OCI-LY1 (cell line): ENCODE measurements around the gene NELFA.
A peak's percentile ranks its signal among the peaks of the same experiment; 100 is the strongest.

Source experiments
- H2AFZ ChIP-seq: fragments of 200-600 bp; sonication (generic), shearing (Covaris generic); 2 replicates; pipeline ENCODE4 v1.6.0; 2014; ENCODE audit warnings: antibody characterized with exemption, mild to moderate bottlenecking, low read length
- H3F3A ChIP-seq: fragments of 200-600 bp; sonication (generic), shearing (Covaris generic); 2 replicates; pipeline ENCODE4 v1.6.0; 2014; ENCODE audit warnings: mild to moderate bottlenecking, antibody characterized with exemption, low read length, moderate library complexity; ENCODE audit not compliant: insufficient read depth
- H3K27ac ChIP-seq: fragments of 200-600 bp; sonication (generic); 2 replicates; pipeline ENCODE4 v1.5.1; 2014; ENCODE audit warnings: low read length, mixed run types, mild to moderate bottlenecking, low read depth; ENCODE audit not compliant: poor library complexity, severe bottlenecking
- H3K27me3 ChIP-seq: fragments of 200-600 bp; sonication (generic); 2 replicates; pipeline ENCODE4 v1.6.0; 2014; ENCODE audit warnings: antibody characterized with exemption, mild to moderate bottlenecking, low read length, moderate library complexity; ENCODE audit not compliant: insufficient read depth
- H3K36me3 ChIP-seq: fragments of 200-600 bp; sonication (generic); 2 replicates; pipeline ENCODE4 v1.6.1; 2014; ENCODE audit warnings: mild to moderate bottlenecking, antibody characterized with exemption, low read length, moderate library complexity, mixed read lengths; ENCODE audit not compliant: insufficient read depth
- H3K4me1 ChIP-seq: fragments of 200-600 bp; sonication (generic); 2 replicates; pipeline ENCODE4 v1.5.1; 2014; ENCODE audit warnings: mild to moderate bottlenecking, low read length, moderate library complexity; ENCODE audit not compliant: insufficient read depth, severe bottlenecking
- H3K4me2 ChIP-seq: fragments of 200-600 bp; sonication (generic), shearing (Covaris generic); 2 replicates; pipeline ENCODE4 v1.6.1; 2014; ENCODE audit warnings: low read length
- H3K4me3 ChIP-seq: fragments of 200-600 bp; sonication (generic); 2 replicates; pipeline ENCODE4 v1.5.1; 2014; ENCODE audit warnings: low read length, low read depth, mild to moderate bottlenecking, mixed read lengths; ENCODE audit not compliant: poor library complexity, severe bottlenecking
- H3K79me2 ChIP-seq: fragments of 200-600 bp; shearing (Covaris generic); 2 replicates; pipeline ENCODE4 v1.6.1; 2016; ENCODE audit warnings: mixed run types, low read length, mixed read lengths; ENCODE audit not compliant: insufficient read depth
- H3K9ac ChIP-seq: fragments of 200-600 bp; sonication (generic), shearing (Covaris generic); 2 replicates; pipeline ENCODE4 v1.6.1; 2014; ENCODE audit warnings: mild to moderate bottlenecking, low read length, mixed read lengths
- H3K9me2 ChIP-seq: fragments of 200-600 bp; sonication (generic), shearing (Covaris generic); 2 replicates; pipeline ENCODE4 v1.6.1; 2014; ENCODE audit warnings: low read depth, mild to moderate bottlenecking, low read length, mixed read lengths
- H3K9me3 ChIP-seq: fragments of 200-600 bp; shearing (Covaris generic); 2 replicates; pipeline ENCODE4 v1.6.1; 2014; ENCODE audit warnings: low read length, mixed read lengths
- H4K20me1 ChIP-seq: fragments of 200-600 bp; sonication (generic), shearing (Covaris generic); 2 replicates; pipeline ENCODE4 v1.6.0; 2016; ENCODE audit warnings: mild to moderate bottlenecking, low read length; ENCODE audit not compliant: insufficient read depth
- CTCF ChIP-seq: fragments of 200-600 bp; sonication (generic), shearing (Covaris generic); IDR thresholded peaks from 2 replicates; pipeline ENCODE4 v1.5.1; 2017; ENCODE audit warnings: mild to moderate bottlenecking, antibody characterized with exemption, low read length, moderate library complexity, mixed read lengths
- EZH2 ChIP-seq: fragments of 200-600 bp; sonication (generic), shearing (Covaris generic); IDR thresholded peaks from 2 replicates; pipeline ENCODE4 v1.8.0; 2017; ENCODE audit warnings: borderline replicate concordance, mixed run types, mild to moderate bottlenecking, antibody characterized with exemption, low read length, moderate library complexity, mixed read lengths

NELFA gene

GRCh38 chr4:2008921-2009650, at the start of gene NELFA:
Gene NELFA, minus strand, starts transcription at chr4:2008974. Its CDS starts 15 bp downstream, at chr4:2008959.
- Histone ChIP-seq H3K36me3 (peaks cover 15% of the 10 kb centered on the region), H2AFZ (no peak within 1 kb of the TSS), H3K9ac (peak within 1 kb of the TSS; percentile 77)

GRCh38 chr4:2057382-2058065, 48.8 kb upstream of the NELFA start:
- no peak for TF ChIP-seq EZH2
- no peak for TF ChIP-seq CTCF
- no peak overlapping the region for H3K4me2 ChIP-seq
- no peaks in the 10 kb centered on the region for H4K20me1 ChIP-seq
- no peaks in the 10 kb centered on the region for H3K4me1 ChIP-seq
- no peak overlapping the region for H3K27ac ChIP-seq
- H3K9me3 ChIP-seq = no peaks in the 10 kb centered on the region
- H3K4me3 ChIP-seq = no peak overlapping the region
- H3K27me3 ChIP-seq = no peaks in the 10 kb centered on the region
- no peaks in the 10 kb centered on the region for H3F3A ChIP-seq
- no peak overlapping the region for H2AFZ ChIP-seq
- no peaks in the 10 kb centered on the region for H3K36me3 ChIP-seq
- H3K79me2 ChIP-seq = no peaks in the 10 kb centered on the region
- H3K9ac ChIP-seq = no peak overlapping the region
- H3K9me2 ChIP-seq = no peaks in the 10 kb centered on the region

More at GRCh38 chr4:2008921-2009650, at the start of gene NELFA:
- H3K4me1 ChIP-seq = peaks cover 17% of the 10 kb centered on the region
- no peaks in the 10 kb centered on the region for H3F3A ChIP-seq
- H3K9me3 ChIP-seq = no peaks in the 10 kb centered on the region
- no peaks in the 10 kb centered on the region for H3K9me2 ChIP-seq
- peak within 1 kb of the TSS; percentile 80 for H3K4me2 ChIP-seq
- peaks cover 30% of the 10 kb centered on the region for H3K79me2 ChIP-seq
- peak within 1 kb of the TSS; percentile 81 for H3K4me3 ChIP-seq
- no peaks in the 10 kb centered on the region for H3K27me3 ChIP-seq
- TF ChIP-seq CTCF (no peak), EZH2 (no peak)
- H4K20me1 ChIP-seq = no peaks in the 10 kb centered on the region
- peak within 1 kb of the TSS; percentile 56 for H3K27ac ChIP-seq

GRCh38 chr4:2054217-2054616, 45.4 kb upstream of the NELFA start:
- no peaks in the 10 kb centered on the region for H3K36me3 ChIP-seq
- no peaks in the 10 kb centered on the region for H3K9me2 ChIP-seq
- no peak overlapping the region for H3K4me2 ChIP-seq
- no peak overlapping the region for H2AFZ ChIP-seq
- no peak overlapping the region for H3K27ac ChIP-seq
- no peaks in the 10 kb centered on the region for H4K20me1 ChIP-seq
- no peak overlapping the region for H3K4me3 ChIP-seq
- H3K27me3 ChIP-seq = no peaks in the 10 kb centered on the region
- H3F3A ChIP-seq = no peaks in the 10 kb centered on the region
- H3K9ac ChIP-seq = no peak overlapping the region
- TF ChIP-seq EZH2 (no peak), CTCF (no peak)
- H3K4me1 ChIP-seq = no peaks in the 10 kb centered on the region
- no peaks in the 10 kb centered on the region for H3K9me3 ChIP-seq
- H3K79me2 ChIP-seq = no peaks in the 10 kb centered on the region
